ENCODE measurements around the gene C4orf36. TPM values are rescaled to one million over a fixed set of nuclear protein-coding genes. Genes with fewer than 3 reads are reported as not detected.

The C4orf36 gene
- total and polyA plus RNA-seq, 10 donors = 0.17 to 1.1 (median 0.82) TPM; not detected in 7

DNA sequence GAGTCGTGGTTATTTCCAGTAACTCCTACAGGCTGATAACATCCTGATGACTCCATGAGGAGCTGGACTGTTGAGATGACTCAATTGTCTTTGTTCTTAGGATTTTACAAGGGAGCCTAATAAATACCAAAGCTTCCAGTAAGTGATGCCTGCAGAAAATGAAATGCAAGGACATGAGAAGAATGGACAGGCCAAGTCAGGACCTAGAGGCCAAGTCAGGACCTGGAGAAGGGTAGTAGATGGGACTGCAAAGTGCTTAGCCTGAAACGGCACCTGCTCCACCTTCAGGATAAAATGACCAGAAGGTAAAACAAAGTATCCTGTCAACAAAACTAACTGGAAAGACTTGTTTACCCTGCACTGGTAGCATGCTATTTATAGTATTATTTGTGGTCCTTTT is 36.6 kb downstream of the C4orf36 start:
- 72 to 89% (median 76%) methylated on average over 2 of the region's 2 CpGs for WGBS, 5 donors
- intact Hi-C loops (cut with DNase I; ENCODE audit: low total_unique reads) = no loop called here
- no peak overlapping the region for H3K27ac ChIP-seq

DNA sequence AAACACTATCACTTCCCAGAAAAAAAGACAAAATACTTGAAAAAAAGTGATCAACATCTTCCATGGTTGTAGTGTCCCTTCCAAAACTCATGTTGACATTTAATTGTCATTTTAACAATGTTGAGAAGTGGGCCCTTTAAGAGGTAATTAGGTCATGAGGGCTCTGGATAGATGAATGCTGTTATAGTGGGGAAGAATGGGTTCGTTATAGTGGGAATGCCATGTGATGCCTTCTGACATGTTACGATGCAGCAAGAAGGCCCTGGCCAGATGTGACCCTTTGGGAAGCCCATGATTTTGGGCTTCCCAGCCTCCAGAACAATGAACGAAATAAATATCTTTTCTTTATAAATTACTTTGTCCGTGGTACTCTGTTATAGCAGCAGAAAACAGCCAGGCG is 39.0 kb downstream of the C4orf36 start:
- H3K27me3 ChIP-seq (replicated peaks in 1 of 7) = no peaks in the 10 kb centered on the region
- H3K4me3 ChIP-seq = no peak overlapping the region
- intact Hi-C loops (cut with DNase I; ENCODE audit: low total_unique reads) = no loop called here
- no peak for DNase-seq
- no peak overlapping the region for H3K27ac ChIP-seq
- H3K9me3 ChIP-seq = no peaks in the 10 kb centered on the region
- WGBS, 5 donors = 75 to 91% (median 87%) methylated on average over 5 of the region's 5 CpGs
- no peaks in the 10 kb centered on the region for H3K4me1 ChIP-seq
- TF ChIP-seq POLR2AphosphoS5 (IDR thresholded peaks at IDR 0.05) (no peak), POLR2A (IDR thresholded peaks at IDR 0.05) (no peak)
- TF ChIP-seq, protein P1, sequence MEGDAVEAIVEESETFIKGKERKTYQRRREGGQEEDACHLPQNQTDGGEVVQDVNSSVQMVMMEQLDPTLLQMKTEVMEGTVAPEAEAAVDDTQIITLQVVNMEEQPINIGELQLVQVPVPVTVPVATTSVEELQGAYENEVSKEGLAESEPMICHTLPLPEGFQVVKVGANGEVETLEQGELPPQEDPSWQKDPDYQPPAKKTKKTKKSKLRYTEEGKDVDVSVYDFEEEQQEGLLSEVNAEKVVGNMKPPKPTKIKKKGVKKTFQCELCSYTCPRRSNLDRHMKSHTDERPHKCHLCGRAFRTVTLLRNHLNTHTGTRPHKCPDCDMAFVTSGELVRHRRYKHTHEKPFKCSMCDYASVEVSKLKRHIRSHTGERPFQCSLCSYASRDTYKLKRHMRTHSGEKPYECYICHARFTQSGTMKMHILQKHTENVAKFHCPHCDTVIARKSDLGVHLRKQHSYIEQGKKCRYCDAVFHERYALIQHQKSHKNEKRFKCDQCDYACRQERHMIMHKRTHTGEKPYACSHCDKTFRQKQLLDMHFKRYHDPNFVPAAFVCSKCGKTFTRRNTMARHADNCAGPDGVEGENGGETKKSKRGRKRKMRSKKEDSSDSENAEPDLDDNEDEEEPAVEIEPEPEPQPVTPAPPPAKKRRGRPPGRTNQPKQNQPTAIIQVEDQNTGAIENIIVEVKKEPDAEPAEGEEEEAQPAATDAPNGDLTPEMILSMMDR (IDR thresholded peaks at IDR 0.05 in 8 of 11, conservative IDR thresholded peaks at IDR 0.05 in 3 of 11) = no peak
- no peaks in the 10 kb centered on the region for H3K36me3 ChIP-seq

More for the DNA sequence above, 36.6 kb downstream of the C4orf36 start:
- Histone ChIP-seq H3K36me3 (no peaks in the 10 kb centered on the region), H3K27me3 (replicated peaks in 1 of 7) (no peaks in the 10 kb centered on the region), H3K4me3 (no peak overlapping the region), H3K9me3 (no peaks in the 10 kb centered on the region), H3K4me1 (no peaks in the 10 kb centered on the region)
- TF ChIP-seq POLR2AphosphoS5 (IDR thresholded peaks at IDR 0.05) (no peak), POLR2A (IDR thresholded peaks at IDR 0.05) (no peak)
- TF ChIP-seq, protein P1 (IDR thresholded peaks at IDR 0.05 in 8 of 11, conservative IDR thresholded peaks at IDR 0.05 in 3 of 11) = no peak
- no peak for DNase-seq

DNA sequence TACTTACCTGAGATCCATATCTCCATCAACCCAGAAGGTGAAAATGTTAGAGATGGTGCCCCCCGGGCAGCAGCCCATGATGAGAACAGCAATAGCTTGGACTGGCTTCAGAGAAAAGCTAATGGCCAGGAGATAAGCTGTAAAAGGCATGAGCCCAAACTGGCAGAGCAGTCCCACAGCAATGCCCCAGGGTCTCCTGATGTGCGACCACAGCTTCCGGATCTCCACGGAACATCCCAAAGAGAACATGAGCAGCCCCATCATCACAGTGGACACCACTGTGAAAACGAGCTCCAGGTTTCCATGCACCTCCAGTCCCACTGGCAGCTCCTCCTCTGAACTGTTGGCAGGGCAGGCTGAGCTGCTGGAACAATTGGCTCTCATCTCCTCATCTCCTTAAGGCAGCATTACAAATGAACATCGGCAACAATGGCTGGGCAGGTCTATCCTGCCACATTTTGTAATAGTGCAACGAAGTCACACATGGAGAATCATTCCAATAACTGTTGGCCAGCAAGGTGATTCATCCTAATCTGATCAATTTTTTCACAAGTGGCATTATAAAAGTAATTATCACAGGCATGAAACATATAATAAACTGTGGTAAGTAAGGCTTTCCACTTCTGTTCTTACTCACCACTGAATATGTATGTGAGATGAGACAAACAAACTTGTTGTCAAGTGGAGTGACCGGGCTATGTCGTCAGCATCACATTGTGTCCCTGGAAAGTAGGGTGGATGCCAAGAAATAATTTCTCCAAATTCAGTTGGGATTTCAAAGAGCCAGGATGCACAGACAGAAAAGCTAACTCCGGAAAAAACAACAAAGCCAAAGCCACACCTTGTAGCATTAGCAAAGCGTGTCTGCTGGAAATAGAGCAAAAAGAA is 43.2 kb downstream of the C4orf36 start, which contains the start of gene SLC10A6:
Gene SLC10A6, minus strand, starts transcription at position 653 of the 888 bp plus-strand sequence. Its CDS starts 269 bp downstream, at position 384.
- Histone ChIP-seq H3K27ac (peak within 1 kb of the TSS in 1 of 8 donors; percentile 12), H3K4me3 (no peak within 1 kb of the TSS), H3K36me3 (no peaks in the 10 kb centered on the region), H3K9me3 (no peaks in the 10 kb centered on the region), H3K4me1 (no peaks in the 10 kb centered on the region), H3K27me3 (replicated peaks in 1 of 7) (no peaks in the 10 kb centered on the region)
- intact Hi-C loops (cut with DNase I; ENCODE audit: low total_unique reads) = no loop called here
- no peak for DNase-seq
- no peak for TF ChIP-seq POLR2A (IDR thresholded peaks at IDR 0.05)
- TF ChIP-seq POLR2AphosphoS5 (IDR thresholded peaks at IDR 0.05) = peak in 1 of 3 donors; percentile 29
- whole genome bisulfite sequencing, 5 donors = 80 to 86% (median 83%) methylated on average over 11 of the region's 11 CpGs

DNA sequence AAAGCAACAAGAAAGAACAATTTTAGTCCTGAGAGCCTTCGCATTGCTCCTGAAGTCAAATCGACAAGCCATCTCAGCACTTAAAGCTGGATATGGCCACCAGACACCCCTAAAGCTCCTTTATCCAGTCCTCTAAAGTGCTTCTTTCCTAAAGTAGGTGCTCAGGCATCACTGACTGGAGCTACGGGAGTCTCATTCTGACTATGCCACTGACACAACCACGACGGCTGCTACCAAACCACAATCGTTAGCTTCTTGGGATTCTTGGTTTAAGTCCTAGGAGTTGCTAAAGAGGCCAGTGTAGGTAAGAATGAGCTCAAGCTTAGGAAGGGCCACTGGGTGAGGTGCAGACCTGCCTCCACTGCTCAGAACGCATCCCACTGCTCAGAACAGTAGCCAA is 44.1 kb downstream of the C4orf36 start:
- 75 to 79% (median 76%) methylated on average over 7 of the region's 7 CpGs for WGBS, 5 donors
- H3K9me3 ChIP-seq = no peaks in the 10 kb centered on the region
- no peak for TF ChIP-seq POLR2A (IDR thresholded peaks at IDR 0.05)
- no peak for TF ChIP-seq POLR2AphosphoS5 (IDR thresholded peaks at IDR 0.05)
- intact Hi-C loops (cut with DNase I; ENCODE audit: low total_unique reads) = no loop called here
- DNase-seq = no peak
- no peak overlapping the region for H3K4me3 ChIP-seq
- no peaks in the 10 kb centered on the region for H3K36me3 ChIP-seq
- H3K4me1 ChIP-seq = no peaks in the 10 kb centered on the region
- no peaks in the 10 kb centered on the region for H3K27me3 ChIP-seq (replicated peaks in 1 of 7)
- no peak overlapping the region for H3K27ac ChIP-seq

DNA sequence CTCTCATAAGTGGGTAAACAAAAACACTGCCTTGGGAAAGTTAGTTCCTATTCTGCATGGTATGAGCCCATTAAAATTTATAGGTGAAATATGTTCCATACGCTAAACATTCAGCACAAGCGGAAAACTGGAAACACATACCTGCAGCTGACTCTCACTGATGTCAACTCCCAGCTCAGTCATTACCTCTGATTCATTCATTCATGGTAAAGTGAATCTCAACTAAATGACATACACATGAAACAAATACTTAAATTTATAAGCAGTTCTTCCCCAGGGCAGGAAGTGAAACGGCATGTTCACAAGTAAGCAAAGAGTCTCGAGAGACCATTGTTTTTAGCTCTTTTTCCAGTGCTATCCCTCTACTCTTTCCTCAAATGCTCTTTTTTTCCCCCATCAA is 44.7 kb downstream of the C4orf36 start:
- intact Hi-C loops (cut with DNase I; ENCODE audit: low total_unique reads) = no loop called here
- Histone ChIP-seq H3K36me3 (no peaks in the 10 kb centered on the region), H3K4me1 (no peaks in the 10 kb centered on the region), H3K9me3 (no peaks in the 10 kb centered on the region), H3K27ac (peak overlapping the region in 3 of 8 donors; percentile 50 to 78 (median 56)), H3K4me3 (no peak overlapping the region), H3K27me3 (replicated peaks in 1 of 7) (no peaks in the 10 kb centered on the region)
- DNase-seq = no peak
- TF ChIP-seq POLR2AphosphoS5 (IDR thresholded peaks at IDR 0.05) (no peak), POLR2A (IDR thresholded peaks at IDR 0.05) (no peak)
- TF ChIP-seq, protein P1 (IDR thresholded peaks at IDR 0.05 in 8 of 11, conservative IDR thresholded peaks at IDR 0.05 in 3 of 11) = no peak
- 70 to 83% (median 81%) methylated on average over 4 of the region's 4 CpGs for WGBS, 5 donors

Measured in spleen (tissue), 11 donors.